Measurements from ENCODE around the gene CAPN15. TPM values are rescaled to one million over a fixed set of nuclear protein-coding genes. Genes with fewer than 3 reads are reported as not detected.
A peak's percentile ranks its signal among the peaks of the same experiment; 100 is the strongest.

CAPN15 gene
- total RNA-seq, 4 donors from 2014 or later, result 22.3 to 37.8 (median 27.4) TPM

DNA sequence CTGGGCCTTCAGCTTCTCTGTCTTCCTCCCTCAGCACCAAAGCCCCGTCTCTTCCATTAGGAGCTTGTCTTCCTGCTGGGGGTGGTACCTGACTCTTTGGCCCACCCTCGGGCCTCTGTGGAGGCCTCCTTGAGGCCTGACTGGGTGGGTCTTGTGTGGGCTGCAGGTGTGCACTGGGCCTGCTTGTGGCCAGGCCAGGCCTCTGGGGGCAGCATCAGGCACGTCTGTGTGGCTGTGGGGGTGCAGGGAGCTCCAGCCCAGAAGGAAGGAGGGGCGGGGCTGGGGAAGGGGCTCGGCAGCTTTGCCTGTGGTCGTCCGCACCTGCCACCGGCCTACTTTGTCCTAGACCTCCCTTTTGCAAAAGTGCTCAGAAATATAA, 49.3 kb downstream of the CAPN15 start:
- Histone ChIP-seq H3K27ac (no peak overlapping the region), H3K4me3 (no peak overlapping the region), H3K4me1 (no peaks in the 10 kb centered on the region), H3K36me3 (no peaks in the 10 kb centered on the region), H3K27me3 (no peaks in the 10 kb centered on the region), H3K9me3 (no peaks in the 10 kb centered on the region)
- in situ Hi-C loops (cut with MboI; ENCODE audit: low sequenced_read_pairs in 4 of 4), result no loop called here
- TF ChIP-seq POLR2A (IDR thresholded peaks at IDR 0.05) (no peak), CTCF (IDR thresholded peaks at IDR 0.05 in 4 of 5, conservative IDR thresholded peaks at IDR 0.05 in 1 of 5) (no peak)
- intact Hi-C loops (cut with DNase I; ENCODE audit: low total_unique reads), result no loop called here
- DNase-seq (no peak), ATAC-seq (no peak)

DNA sequence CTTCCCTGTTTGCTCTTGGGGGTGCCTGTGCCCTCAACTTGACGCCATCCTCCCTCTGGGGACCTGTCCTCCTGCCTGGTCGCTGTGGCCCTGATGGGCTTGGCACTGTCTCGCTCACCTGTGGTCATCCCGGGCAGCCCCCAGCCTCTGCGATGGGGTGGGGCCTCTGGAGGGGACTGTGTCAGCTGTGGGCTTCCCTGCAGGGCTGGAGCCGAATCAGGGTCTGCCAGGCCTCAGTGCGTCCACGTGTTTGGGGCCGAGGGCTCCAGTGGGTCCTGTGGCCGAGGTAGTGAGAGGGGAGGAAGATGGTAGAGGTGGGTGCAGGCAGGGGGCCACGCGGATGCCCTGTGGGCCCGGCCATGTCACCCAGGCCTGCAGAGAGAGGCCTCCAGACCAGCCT, 50.3 kb downstream of the CAPN15 start:
- Histone ChIP-seq H3K4me1 (no peaks in the 10 kb centered on the region), H3K27me3 (no peaks in the 10 kb centered on the region), H3K36me3 (no peaks in the 10 kb centered on the region), H3K27ac (no peak overlapping the region), H3K4me3 (no peak overlapping the region), H3K9me3 (no peaks in the 10 kb centered on the region)
- in situ Hi-C loops (cut with MboI; ENCODE audit: low sequenced_read_pairs in 4 of 4) (no loop called here), intact Hi-C loops (cut with DNase I; ENCODE audit: low total_unique reads) (loop anchor here (2.0 kb wide), 1 partner anchor 33 kb away; no protein-coding TSS in a partner anchor)
- DNase-seq, result no peak
- no peak for TF ChIP-seq POLR2A (IDR thresholded peaks at IDR 0.05)
- no peak for TF ChIP-seq CTCF (IDR thresholded peaks at IDR 0.05 in 4 of 5, conservative IDR thresholded peaks at IDR 0.05 in 1 of 5)
- no peak for ATAC-seq

GRCh38 chr16:578232-578869, 50.8 kb downstream of the CAPN15 start:
- Histone ChIP-seq H3K27ac (no peak overlapping the region), H3K4me1 (no peaks in the 10 kb centered on the region), H3K4me3 (no peak overlapping the region), H3K9me3 (no peaks in the 10 kb centered on the region), H3K36me3 (no peaks in the 10 kb centered on the region), H3K27me3 (no peaks in the 10 kb centered on the region)
- TF ChIP-seq POLR2A (IDR thresholded peaks at IDR 0.05) (no peak), CTCF (IDR thresholded peaks at IDR 0.05 in 4 of 5, conservative IDR thresholded peaks at IDR 0.05 in 1 of 5) (no peak)
- intact Hi-C loops (cut with DNase I; ENCODE audit: low total_unique reads) (loop anchor here (2.0 kb wide), 1 partner anchor 32 kb away; no protein-coding TSS in a partner anchor), in situ Hi-C loops (cut with MboI; ENCODE audit: low sequenced_read_pairs in 4 of 4) (no loop called here)
- DNase-seq, result no peak
- ATAC-seq, result no peak

GRCh38 chr16:578870-579405, 51.4 kb downstream of the CAPN15 start:
- TF ChIP-seq POLR2A (IDR thresholded peaks at IDR 0.05) (no peak), CTCF (IDR thresholded peaks at IDR 0.05 in 4 of 5, conservative IDR thresholded peaks at IDR 0.05 in 1 of 5) (peak; percentile 82 to 91 (median 86))
- Histone ChIP-seq H3K4me3 (no peak overlapping the region), H3K36me3 (no peaks in the 10 kb centered on the region), H3K27me3 (no peaks in the 10 kb centered on the region), H3K9me3 (no peaks in the 10 kb centered on the region), H3K4me1 (no peaks in the 10 kb centered on the region), H3K27ac (no peak overlapping the region)
- peak; percentile 84 to 86 for ATAC-seq
- peak; percentile 38 to 72 for DNase-seq
- in situ Hi-C loops (cut with MboI; ENCODE audit: low sequenced_read_pairs in 4 of 4) (no loop called here), intact Hi-C loops (cut with DNase I; ENCODE audit: low total_unique reads) (loop anchor here (1.0 to 2.0 kb wide), 2 partner anchors 32 to 81 kb away; no protein-coding TSS in a partner anchor)
